ENCODE measurements around the gene GMEB2.

The GMEB2 gene

DNA sequence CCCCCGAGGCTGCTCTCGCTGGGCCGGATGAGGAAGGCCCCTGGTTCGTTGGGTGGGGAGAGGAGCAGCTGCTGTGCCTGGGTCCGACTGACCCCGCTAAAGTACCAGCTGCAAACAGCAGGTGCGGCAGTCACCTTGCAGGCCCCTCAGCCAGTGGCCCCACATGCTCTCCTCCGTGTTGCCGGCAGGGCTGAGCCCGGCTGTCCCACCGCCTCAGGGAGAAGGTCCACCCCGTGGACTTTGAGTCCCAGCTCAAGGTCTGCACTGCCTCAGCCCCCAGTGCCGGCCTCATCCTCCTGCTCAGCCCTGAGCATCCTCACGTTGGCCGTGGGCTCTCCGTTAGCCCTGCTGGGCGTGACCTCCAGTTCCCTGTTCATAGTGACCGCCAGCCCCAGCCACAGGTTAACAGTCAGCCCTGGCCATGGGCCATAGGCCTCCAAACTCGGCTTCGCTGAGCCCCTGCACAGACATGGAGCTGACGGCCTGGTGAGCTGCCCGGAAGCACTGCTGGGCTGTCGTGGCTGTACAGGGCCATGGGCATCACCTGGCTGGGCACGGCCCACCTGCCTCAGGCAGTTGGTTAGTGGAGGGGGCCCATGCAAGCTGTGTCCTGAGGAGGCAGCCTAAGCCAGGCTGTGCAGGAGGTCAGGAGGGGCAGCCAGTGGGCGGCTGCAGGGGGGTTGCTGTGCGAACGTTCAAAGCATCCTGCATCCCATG is 82.5 kb downstream of the GMEB2 start:
- no peak for DNase-seq (ENCODE audit: low read depth)

DNA sequence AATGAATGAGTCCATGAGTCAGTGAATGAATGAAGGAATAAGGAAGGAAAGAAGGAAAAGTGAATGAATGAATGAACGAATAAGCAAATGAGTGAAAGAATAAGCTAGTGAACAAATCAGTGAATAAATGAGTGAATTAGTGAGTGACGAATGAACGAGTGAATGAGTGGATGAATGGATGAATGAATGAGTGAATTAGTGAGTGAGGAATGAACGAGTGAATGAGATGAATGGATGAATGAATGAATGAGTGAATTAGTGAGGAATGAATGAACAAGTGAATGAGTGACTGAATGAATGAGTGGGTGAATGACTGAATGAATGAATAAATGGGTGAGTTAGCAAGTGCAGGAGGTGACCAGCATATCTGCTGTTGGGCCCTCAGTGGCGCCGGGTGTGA is 83.2 kb downstream of the GMEB2 start:
- no peak for DNase-seq (ENCODE audit: low read depth)

DNA sequence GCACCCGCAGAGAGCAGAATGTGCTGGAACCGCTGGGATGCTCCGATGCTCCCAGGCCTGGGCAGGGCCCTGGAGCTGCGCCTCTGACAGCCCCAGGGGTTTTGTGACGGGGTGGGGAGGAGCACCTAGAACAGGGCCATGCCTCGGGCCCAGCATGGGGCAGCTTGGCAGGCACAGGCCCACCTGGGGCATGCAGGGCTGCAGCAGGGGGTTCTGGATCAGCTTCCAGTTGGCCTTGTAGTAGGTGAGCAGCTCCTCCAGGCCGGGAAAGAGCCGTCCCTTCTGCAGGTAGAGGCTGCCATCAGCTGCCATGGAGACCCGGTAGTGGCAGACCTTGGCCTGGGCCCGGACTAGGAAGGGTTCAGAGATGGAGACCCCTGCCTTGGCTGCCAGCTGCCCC is 83.8 kb downstream of the GMEB2 start:
- no peak for DNase-seq (ENCODE audit: low read depth)

DNA sequence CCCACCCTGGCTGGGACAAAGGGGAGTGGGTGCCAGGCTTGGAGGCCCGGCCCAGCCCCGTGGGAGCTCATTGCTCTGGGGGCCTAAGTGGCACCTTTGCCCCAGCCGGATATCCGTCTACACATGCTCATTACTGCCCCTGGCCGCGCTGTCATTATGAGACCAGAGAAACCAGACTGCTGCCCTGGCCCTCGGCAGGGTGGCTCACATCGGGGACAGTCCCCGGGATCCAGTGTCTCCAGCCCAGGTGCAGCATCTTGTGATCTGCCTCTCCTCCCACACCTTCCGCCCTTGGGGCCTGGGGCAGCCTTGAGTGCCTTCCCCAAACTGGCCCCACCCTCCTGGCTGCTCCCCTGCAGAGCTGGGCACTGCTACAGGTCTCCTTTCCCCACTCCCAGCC is 84.2 kb downstream of the GMEB2 start:
- no peak for DNase-seq (ENCODE audit: low read depth)

DNA sequence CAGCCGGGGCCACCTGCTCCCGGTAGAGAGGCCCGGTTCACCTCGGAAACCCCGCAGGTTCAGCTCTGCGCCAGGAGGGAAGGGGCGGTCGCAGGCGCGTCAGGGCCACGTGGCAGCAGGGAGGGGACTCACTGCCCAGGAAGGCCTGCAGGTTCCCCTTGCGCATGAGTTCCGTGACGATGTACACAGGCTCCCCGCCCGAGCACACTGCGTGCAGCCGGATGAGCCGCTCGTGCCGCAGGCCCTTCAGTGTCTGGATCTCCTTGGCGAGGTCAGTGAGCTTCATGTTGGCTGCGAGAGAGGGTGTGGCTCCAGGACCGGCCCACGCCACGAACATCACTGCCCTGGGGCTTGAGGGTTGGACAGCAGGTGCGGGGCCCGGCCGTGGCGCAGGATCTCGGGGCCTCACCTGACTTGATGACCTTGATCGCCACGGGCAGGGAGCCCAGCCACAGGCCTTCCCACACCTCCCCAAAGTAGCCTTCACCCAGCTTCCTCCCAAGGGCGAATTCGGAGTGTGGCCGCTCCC is 84.8 kb downstream of the GMEB2 start:
- DNase-seq (ENCODE audit: low read depth) = no peak

DNA sequence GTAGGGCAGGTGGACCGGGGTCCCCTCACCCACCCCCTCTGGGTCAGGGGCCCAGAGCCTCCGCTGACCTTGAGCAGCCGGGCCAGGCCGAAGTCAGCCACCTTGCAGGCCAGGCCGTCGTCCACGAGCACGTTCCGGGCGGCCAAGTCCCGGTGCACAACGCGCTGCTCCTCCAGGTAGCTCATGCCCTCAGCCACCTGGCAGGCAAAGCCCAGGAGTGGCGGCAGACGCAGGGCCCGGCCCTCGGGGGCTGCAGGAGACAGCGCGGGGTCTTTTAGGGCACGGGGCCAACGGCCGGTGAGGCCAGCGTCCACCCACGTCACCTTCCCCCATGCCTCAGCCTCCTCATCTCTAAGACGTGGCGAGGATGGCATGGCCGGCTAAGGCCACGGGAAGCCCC is 85.5 kb downstream of the GMEB2 start:
- no peak for DNase-seq (ENCODE audit: low read depth)

DNA sequence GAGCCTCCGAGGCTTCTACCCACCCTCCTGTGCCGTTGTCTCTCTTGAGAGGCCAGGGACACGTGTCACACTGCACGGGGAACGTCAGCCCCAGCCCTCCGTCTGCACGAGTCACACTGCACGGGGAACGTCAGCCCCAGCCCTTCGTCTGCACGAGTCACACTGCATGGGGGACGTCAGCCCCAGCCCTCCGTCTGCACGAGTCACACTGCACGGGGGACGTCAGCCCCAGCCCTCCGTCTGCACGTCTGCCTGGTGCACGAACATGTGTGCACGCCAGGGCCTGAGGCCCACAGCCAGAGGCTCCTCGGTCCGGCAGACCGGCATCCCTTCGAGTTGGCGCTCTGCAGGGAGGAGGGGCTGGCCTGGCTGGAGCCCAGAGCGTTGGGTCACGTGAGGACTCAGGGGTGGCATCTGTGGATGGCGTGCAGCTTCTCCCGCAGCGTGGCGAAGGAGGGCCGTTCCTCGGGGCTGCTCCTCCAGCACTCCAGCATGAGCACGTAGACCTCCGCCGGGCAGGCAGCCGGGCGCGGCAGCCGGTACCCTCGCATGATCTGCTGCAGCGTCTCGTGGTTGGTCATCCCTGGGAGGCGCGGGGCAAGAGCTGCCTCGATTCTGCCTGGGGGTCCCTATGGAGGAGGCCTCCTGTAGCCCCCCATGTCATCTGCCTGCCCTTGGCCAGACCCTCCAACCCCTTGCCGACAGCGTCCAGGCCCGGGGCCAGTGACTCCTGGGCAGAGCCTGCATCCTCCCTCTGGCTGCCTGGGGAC is 86.3 kb downstream of the GMEB2 start:
- no peak for DNase-seq (ENCODE audit: low read depth)

DNA sequence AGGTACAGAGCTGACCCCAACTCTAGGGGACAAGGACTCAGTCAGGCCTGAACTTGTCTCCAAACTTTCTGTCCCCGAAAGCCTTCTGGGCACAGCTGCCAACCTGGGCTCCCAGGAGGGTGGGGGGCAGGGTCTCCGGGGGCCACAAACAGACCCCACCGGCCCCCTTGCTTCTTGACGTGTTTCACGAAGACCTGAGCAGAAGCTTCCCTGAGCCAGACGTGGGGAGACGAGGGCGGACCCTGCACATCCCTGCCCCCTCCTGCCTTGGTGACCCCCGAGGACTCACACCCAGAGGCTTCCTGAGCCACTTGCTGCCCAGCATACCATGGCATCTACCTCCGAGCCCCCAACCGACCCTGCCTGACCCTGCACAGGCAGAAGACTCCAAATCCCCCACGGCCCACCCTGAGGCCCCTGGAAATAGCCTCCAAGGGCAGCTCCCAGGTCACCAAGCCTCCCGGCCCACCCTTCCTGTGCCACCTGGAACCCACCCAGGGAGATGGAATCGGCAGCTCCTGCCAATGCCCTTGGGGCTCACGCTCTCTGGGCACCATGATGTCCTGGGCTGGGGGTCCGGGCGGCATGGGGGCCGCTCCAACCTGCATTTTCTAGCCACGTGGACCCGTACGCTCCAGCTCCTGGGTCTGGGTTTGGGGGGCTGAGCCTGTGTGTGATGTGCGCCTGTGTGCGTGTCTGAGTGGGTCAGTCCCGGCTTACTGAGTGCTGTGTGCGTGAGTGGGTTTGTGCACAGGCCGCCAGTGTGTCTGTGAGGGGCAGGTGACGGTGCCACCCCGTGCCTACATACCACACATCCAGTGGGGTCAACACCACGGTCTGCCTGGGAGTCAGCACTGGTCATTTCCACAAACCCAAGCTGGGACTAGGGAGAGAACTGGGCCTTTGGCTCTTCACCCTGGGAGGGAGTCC is 87.2 kb downstream of the GMEB2 start:
- no peak for DNase-seq (ENCODE audit: low read depth)

DNA sequence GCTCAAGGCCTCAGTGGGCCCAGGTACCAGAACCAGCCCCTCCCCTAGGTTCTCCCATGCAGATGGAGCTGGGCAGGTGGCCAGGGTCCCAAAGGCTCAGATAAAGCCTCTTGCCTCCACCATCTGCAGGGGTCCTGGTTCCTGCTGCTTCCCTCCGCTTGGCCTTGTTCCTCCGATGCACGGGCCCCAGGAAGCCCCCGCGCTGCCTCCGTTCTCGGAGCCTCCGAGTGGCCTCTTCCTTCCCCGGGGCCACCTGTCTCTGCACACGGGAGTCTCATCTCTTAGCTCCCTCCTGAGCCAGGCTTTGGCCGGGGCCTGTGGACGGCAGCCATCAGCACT is 87.8 kb downstream of the GMEB2 start:
- DNase-seq (ENCODE audit: low read depth) = no peak

DNA sequence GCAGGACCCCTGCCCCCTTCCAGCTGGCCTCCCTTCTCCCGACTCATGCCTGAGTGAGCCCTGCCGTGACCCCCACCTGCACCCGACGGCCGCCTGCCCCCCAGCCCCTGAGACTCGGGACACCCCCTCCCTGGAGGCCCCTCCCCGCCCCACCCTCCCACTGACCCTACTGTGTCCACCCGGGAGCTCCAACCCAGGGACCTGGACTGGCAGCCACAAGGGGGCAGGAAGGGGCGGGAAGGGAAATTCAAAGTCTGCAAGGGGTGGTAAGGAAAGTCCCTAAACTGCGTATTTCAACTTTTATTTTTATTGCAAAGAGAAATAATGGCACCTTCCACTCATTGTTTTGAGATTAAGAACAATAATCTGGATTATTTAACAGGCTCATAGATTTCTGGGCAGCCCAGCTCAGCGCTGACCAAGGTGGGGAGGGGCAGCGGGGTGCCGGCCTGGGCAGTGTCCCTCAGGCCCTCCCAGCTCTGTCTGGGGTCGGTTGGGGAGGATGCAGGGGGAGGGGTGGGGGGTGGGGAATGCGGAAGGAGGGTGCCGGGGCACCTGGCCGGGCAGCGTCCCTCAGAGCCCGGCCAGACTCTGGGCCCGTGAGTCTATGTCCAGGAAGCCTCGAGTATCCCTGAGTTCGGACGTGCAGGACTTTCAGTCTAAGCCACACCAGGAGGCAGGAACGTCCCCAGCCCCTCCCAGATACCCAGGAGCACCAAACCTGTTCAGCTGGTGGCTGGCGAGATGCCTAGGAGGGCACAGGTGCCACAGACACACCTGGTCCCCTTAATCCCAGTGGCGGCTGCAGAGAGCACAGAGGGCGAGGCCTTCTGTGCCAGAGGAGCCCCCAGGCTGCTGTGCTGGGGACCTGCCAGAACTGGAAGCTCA is 88.5 kb downstream of the GMEB2 start:
- DNase-seq (ENCODE audit: low read depth) = no peak
